Skin of body (tissue), 2 donors: ENCODE measurements around the gene EDC3. TPM values are rescaled to one million over a fixed set of nuclear protein-coding genes. Genes with fewer than 3 reads are reported as not detected.
"Not testable (repeated sequence)": the region's sequence is repeated elsewhere in the genome, so short reads cannot be mapped to it uniquely, and the experiment has no call there.

ENCODE experiments used
- DNase-seq: peaks from one replicate; lab custom pipeline; 2025; lab: John Stamatoyannopoulos, UW
- total RNA-seq: library from RNA; depleted of rRNA; stranded (reverse); fragments of >200 nt; gene quantifications from one replicate; pipeline ENCODE4 v1.2.3, GENCODE V29; 2014

Gene EDC3
- 14.7 TPM for total RNA-seq

- peak; percentile 80 for DNase-seq
Observed at GRCh38 chr15:74695597-74696397, at the start of gene EDC3. TSS of gene EDC3 (minus strand) at chr15:74696024. CDS start at chr15:74675124, 20,900 bp downstream.

DNA sequence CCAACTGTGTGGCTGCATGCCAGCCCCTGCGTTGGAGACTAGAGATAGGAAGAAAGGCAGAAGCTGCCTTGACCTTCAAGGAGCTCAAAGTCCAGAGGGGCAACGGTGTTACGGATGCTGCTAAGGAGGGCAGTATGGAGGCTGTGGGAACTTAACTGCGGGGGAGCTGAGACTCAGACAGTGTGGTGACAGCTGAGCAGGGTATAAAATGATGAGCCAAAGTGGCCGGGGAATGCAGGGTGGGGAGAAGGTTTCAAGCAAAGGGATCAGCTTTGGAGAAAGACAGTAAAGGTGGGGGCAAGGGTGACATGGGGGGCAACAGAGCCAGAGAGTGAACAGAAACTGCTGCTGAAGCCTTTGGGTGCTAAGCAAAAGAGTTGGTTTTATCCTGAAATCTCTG is 46.6 kb upstream of the EDC3 start:
- DNase-seq, result no peak

GRCh38 chr15:74738239-74738638 is 42.4 kb upstream of the EDC3 start:
- not testable (repeated sequence) for DNase-seq

DNA sequence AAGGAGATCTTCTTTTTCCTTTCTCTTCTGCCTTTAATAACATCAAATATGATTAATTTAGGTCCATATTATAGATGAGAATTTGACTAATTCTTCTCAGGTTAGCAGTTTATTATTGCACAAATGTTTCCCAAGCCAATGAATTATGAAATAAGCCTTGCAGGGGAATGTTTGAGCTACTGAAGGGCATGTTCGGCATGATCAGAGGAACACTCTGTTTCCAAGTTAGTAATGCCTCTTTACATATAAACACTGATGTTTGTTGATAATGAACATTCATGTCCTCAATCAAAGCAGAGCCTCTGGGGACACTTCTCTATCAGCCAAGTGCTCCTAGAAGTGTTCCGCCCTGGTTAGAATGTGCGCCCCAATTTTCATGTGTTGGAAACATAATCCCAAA is 39.5 kb upstream of the EDC3 start:
- no peak for DNase-seq

- DNase-seq, result no peak
Observed at GRCh38 chr15:74733269-74733668, 37.4 kb upstream of the EDC3 start.

DNA sequence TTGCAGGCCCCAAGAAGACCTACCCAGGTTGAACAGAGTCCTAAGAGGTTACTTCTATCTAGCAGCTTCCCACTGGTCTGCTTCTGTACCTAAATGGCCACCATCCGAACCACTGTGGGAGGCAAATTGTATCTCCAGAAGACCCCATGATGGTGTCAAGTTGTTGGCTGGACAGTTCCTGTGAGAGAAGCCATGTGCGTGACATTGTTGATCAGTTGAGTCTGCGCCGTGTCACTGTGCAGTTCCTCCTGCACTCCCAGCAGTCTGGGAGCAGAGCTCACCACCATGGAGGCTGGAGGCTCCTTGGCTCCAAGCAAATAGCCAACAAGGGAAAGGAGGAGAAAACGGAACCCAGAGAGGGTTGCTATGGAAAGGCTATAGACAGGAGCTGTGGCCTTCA is 37.0 kb upstream of the EDC3 start:
- no peak for DNase-seq

GRCh38 chr15:74730619-74731316 is 34.9 kb upstream of the EDC3 start:
- DNase-seq, result no peak

- DNase-seq, result not testable (repeated sequence)
Observed at GRCh38 chr15:74729372-74729771, 33.5 kb upstream of the EDC3 start.

GRCh38 chr15:74728699-74729098 is 32.9 kb upstream of the EDC3 start:
- DNase-seq, result not testable (repeated sequence)

GRCh38 chr15:74727727-74728126 is 31.9 kb upstream of the EDC3 start:
- DNase-seq, result no peak

DNA sequence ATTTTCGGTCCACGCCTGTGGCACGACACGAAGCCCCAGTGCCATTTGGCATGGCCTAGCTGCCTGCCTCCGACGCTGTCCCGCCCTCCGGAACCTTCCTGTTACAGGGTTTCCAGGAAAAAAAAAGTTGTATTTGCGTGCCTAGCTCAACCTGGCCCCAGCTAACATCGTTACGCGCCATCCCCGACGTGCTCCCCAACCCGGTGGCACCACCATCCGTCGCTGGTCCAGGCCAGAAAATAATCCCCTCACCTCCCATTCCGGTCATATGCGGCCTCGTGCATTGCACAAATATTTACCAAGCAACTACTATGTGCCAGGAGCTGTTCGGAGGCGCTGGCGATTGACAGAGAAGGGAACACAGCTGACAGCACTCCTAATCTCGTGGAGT is 30.9 kb upstream of the EDC3 start:
- DNase-seq, result no peak

DNA sequence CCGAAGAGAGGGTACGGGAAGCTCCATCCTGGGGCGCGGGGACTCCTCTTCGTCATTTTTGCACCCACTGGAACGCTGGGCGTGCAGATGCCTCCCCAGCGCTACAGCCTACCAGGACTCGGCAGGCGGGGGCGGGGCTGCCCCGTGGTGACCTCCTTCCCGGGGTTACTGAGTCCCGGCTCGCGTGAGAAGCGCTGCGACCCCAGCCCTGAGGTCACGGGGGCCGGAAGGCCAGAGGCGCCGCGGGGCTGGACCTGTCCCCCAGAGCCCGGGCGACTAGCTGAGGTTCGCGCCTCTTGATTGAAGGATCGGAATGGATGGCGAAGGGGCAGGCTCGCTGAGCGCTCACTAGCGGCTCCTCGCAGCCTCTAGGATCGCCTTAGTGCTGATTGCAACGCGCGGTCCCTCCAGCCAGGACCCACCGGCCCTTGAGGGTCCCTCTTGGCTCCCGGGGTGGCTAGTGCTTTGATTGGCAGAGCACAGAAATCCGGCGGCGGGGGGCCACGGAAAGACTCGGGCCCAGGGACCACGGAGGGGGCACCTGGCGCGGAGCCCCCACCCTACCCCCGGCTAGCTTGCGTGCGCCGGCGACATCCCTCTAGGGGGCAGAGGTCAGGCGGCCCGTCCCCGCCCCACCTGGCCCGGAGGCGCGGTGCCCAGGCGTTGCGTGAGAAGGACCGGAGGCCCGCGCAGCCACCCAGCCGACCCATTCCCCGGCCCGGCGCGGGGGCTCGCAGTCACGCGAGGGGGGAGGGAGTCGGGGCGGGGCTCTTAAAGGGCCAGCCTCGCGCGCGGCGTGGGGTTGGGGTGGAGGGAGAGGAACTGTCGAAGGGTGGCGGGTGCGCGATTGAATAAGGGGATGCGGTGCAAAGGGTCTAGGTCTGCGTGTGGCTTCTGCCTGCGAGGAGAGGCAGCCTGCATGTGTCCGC is 30.3 kb upstream of the EDC3 start:
- no peak for DNase-seq

DNA sequence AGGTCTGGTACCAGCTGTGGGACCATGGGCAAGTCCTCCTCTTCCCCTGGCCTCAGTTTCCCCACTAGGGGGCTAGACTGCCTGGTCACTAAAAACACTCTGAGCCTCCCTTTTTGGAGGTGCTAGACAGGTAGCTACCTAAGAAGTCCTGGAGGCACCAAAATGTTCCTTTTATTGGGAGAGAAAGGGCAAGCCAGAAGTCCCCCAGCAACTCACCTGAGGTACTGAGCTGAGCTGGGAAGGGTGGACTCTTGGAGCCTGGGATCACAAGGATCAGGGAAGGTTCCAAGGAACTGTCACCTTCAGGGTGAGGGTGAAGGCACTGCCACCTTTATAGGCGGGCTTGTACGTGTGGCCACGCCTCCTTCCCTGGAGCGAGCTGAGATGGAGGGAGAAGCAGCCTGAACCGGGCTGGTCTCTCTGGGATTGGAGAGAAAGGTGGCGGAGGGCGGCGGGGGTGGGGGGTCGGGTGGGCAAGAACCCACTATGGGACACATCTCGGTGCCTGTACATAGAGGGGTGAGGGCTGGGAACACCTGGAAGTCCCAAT is 29.5 kb upstream of the EDC3 start, which contains the start of gene CYP1A1:
TSS of gene CYP1A1 (minus strand) at position 304 of the 550 bp plus-strand sequence. CDS start 2,431 bp downstream, outside the sequence.
- DNase-seq, result no peak

- no peak for DNase-seq
Observed at GRCh38 chr15:74724570-74725224, 28.9 kb upstream of the EDC3 start.

GRCh38 chr15:74723754-74724334 is 28.0 kb upstream of the EDC3 start:
- DNase-seq, result peak; percentile 8

DNA sequence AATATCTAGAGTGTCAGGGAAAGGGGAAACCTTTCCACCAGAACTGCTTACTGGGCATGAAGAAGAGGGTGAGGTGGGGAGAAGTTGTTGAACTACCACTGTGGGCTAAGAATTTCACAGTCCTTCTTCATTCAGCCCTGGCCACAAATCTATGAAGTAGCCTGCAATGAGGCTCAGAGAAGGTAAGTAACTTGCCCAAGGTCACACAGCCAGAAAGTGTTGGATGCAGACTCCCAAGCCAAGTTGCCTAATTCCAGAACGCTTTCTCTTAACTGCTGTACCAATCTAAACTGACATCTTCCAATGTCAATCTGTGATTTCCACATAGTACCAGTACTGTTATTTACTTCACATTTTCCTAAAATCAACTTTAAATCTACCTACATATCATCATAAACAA is 27.4 kb upstream of the EDC3 start:
- no peak for DNase-seq

DNA sequence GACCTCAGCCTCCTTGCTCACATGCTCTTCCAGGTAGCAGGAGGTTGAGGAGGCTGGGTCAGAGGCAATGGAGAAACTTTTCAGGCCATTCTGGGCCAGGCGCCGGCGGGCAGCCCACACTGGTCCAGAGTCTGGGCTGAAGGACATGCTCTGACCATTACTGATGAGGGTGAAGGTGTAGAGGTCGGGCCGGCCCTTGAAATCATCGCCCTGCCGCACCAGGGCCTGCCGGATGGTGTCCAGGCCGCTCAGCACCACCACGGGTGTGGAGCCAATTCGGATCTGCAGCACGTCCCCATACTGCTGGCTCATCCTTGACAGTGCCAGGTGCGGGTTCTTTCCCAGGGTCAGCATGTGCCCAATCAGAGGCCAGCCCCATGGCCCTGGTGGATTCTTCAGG is 26.8 kb upstream of the EDC3 start:
- no peak for DNase-seq

DNA sequence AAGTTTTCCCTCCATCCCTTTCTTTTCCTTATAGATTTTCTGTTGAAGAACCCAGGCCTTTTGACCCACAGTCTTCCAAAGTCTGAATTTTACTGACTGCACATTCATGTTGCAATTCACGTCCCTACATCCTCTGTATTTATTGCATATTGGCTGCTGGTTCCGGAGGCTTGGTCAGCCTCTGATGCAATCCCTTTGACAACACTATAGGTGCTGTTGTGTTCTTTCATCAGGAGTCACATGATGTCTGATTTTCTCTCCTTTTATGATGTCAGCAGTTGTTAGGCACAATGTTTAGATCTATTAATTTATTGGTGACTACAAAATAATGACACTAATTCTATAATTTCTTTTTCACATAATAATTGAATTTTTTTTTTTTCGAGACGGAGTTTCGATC is 20.8 kb upstream of the EDC3 start:
- no peak for DNase-seq

DNA sequence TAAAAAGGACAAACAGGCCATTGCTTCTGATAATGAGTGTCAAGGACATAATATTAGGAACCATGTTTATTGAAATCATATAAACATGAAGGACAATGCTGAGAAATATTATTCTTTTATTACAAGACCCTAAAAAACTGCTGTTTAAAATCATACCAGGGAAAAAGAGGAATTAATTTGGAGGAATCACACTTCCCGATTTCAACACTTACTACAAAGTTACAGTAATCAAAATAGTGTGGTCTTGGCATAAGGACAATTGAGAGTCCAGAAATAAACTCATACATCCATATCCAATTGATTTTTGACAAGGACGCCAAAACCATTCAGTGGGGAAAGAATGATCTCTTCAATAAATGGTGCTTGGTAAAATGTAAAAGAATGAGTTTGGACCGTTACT is 16.5 kb upstream of the EDC3 start:
- no peak for DNase-seq

DNA sequence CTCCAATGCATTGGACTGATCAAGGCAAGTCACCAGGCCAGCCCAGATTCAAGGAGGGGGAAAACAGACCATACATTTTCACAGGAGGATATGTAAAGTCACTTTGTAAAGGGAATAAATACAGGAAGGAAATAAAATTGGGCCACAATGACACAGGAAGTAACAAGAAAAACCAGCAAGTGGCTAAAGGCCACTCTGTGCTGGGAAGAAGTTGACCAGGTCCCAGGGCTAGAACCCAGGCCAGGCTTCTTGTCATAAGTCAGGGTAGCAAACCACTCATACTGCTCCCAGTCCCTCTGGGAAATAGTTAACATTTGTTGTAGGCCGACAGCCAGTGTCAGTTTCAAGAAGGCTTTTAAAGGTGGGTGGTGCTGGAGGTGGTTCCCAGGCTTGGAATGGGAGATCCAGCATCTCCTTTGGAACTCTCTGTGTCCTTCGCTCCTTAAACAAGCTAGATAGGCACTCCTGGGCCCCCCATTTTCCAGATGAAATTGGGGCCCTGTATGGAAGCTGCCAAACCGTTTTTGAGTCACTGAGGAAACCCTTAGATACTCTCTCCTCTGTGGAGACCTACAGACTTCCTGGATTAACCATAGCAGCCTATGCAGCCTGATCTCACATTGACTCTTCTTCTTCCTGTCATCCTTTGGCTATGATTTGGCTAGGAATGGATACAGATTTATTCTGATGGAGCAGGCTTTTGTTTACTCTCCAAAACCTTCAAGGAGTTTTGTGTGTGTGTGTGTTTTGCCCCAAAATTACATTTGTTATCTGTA is 14.7 kb upstream of the EDC3 start:
- DNase-seq, result no peak
